Iris pigment epithelial cell (primary cell): Measurements from ENCODE around the gene KSR2.
"Not testable (repeated sequence)": the region's sequence is repeated elsewhere in the genome, so short reads cannot be mapped to it uniquely, and the experiment has no call there.

Source experiments
- DNase-seq: peaks from one replicate; pipeline ENCODE4 v3.0.0-alpha.2; 2011; ENCODE audit warnings: low read depth

KSR2 gene

DNA sequence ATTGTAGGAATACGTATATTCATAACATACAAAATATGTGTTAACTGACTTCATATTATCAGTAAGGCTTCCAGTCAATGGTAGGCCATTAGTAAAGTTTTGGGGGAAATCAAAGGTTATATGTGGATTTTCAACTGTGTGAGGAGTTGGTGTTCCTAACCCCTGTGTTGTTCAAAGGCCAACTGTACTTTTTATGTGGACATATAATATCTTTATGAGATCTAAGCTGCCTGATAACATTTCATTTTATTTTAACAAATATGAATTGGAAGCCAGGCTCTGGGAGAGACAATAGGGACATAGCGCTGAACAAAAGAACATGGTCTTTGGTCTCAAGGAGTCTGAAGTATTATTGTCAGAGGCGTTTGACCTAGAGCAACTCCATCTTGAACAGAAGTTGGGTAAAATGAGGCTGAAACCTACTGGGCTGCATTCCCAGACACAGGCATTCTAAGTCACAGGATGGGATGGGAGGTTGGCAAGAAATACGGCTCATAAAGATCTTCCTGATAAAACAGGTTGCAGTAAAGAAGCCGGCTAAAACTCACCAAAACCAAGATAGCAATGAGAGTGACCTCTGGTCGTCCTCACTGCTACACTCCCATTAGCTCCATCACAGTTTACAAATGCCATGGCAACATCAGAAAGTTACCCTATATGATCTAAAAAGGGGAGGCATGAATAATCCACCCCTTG, 147.2 kb downstream of the KSR2 start:
- no peak for DNase-seq

DNA sequence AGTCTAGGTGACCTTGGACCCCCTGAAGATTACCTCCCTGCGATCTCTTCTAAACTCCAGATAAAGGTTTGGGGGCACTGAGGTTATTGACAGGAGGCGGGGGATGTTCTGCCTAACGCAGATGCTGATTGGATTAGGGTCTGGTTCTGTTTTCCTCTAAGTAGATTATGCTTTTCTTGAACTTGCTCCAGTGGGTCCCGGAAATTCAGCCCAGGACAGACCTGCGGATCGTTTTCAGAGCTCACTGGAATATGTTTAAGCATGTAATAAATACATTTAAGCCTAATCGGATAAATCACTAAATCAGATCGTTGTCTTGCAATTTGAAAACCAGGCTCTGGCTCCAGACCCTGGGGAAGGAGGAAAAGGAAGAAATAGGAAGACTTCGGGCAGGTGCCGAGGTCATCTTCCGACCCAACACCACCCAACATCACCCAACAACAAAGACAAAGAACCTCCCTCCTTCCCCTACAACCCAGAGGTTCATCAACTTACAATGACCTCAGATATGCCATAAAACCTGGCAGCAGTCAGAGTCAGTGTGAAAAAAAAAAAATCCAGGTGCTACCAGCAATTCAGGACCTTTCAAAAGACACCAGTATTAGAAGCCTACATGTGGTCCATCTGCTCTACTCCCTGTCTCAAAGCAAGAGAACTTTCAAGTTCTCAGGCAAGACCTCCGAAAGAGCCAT, 148.4 kb downstream of the KSR2 start:
- DNase-seq = no peak

DNA sequence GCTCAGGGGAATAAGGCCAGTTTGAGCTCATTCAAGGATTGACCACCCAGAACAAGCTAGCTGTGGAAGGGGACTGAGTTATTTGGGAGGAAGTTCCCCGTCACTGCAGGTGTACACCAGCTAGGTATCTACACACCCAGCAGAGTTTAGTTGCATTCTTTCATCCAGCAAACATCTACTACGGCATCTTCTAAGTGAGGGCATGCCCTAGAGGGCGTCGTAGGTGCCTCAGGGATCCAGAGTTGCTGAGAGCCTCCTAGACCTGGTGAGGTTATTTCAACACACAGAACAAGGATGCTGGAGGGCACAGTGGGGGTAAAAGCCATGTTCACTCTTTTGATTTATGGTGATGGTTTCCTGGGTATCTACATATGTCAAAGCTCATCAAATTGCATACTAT, 149.6 kb downstream of the KSR2 start:
- no peak for DNase-seq

DNA sequence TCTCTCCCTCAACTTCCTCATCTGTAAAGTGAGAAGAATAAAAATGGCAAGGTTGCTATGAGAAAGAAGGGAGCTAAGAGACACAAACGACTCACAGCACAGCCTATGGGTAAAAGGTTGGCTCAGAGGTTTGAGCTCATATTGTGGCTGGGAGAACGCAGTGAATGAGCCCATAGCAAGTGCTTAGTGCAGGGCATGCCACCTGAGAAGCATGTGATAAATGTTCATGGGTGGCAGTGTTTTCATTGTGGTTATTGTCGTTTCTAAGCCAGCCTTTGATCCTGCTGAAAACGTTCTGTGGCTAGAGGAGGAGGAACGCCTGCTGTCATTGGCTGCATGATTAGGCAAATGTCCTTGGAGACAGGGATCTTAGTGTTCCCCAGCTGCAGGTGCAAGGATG, 150.4 kb downstream of the KSR2 start:
- no peak for DNase-seq

DNA sequence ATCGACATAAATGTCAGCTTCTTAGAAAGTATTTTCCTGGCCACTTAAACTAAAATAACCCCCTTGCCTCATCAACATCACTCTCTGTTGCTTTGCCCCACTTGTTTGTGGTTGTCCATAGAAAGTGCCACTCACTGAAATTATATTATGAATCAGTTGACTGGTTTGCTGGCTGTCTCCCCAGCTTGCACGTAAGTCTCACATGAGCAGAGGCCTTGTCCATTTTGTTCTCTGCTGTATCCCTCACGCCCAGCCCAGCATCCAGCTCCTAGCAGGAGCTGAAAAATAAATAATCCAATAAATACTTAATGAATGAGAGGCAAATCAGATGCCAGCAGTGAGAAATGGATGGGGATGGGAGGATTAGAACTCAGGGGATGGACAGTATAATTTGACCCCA, 159.3 kb downstream of the KSR2 start:
- no peak for DNase-seq

DNA sequence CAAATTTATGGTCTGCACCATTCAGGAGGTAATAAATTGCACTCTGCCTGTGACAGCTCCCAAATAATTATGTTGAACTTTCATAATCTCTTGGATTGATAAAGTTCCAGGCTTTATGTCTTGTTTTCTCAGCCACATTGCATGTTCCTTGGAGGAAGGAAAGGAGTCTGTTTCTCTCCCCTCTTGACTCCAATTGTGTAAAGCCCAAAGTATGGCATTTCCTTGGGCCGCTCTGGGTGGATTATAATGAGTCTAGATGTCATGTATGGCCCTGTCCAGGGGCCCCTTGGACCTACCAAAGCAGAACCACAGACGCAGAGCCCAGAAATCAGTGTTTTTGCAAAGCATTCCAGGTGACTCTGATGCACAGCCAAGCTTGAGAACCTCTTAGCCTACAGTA, 160.8 kb downstream of the KSR2 start:
- DNase-seq = no peak

DNA sequence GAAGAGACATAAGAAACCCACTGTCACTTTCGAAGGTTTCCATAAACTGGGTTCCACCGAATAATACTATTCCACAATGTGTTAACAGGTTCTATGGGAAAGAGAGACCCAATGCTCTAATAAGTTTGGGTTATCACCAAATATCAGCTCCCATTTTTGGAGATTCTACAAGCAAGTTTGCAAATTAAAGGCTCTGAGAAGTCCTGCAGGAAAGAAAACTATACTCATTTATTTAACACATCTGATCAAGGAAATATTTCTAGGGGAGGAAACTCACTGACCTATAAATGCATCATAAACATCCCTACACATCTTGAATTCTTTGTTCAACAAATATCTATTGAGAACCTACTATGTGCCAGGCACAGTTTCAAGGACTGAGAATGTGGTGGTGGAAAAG, 161.4 kb downstream of the KSR2 start:
- no peak for DNase-seq

DNA sequence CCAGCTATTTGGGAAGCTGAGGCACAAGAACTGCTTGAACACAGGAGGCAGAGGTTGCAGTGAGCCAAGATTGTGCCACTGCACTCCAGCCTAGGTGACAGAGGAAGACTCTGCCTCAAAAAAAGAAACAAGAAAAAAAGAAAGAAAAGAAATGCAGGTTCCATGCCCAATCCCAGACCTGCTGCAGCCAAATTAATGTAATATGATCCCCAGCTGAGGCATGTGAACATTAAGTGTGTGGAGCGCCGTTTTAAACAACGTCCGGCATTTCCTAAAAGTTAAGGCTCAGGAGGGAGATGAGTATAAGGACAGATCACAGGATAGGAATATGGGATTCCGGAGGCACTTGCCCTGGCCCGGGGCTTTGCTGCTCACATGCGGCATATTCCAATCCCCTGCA, 162.9 kb downstream of the KSR2 start:
- DNase-seq = no peak

DNA sequence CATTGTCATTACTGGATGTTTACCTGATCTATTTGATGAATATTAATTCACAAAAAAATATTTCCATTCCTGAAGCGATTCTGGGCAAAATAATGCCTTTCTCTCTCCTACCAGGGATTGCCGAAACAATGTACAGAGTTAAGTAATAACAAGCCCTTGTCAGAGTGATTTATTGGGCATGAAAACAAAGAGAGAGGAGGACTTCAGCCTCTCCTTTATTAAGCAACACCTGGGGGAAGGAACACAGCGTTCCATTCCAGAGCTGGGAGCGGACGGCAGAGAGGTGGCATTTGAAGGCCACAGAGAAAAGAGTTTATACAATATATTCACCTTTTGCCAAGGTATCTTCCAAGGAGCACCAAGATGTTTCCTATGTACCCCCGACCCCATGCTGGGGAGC, 165.8 kb downstream of the KSR2 start:
- DNase-seq = no peak

DNA sequence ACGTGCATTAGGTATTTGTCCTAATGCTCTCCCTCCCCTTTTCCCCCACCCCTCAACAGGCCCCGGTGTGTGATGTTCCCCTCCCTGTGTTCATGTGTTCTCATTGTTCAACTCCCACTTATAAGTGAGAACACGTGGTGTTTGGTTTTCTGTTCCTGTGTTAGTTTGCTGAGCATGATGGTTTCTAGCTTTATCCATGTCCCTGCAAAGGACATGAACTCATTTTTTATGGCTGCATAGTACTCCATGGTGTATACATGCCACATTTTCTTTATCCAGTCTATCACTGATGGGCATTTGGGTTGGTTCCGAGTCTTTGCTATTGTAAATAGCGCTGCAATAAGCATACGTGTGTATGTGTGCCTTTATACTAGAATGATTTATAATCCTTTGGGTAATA, 168.1 kb downstream of the KSR2 start:
- DNase-seq = not testable (repeated sequence)

DNA sequence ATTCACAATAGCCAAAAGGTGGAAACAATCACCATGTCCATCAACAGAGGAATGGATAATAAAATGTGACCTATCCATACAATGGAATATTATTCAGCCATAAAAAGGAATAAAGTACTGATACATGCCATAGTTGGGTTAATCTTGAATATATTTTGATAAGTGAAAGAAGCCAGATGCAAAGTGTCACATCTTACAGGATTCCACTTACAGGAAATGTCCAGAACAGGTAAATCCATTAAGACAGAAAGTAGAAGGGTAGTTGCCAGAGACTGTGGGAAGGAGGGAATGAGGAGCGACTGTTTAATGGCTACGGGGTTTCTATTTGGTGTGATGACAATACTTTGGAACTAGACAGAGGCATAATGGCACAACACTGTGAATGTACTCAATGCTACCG, 171.6 kb downstream of the KSR2 start:
- no peak for DNase-seq

DNA sequence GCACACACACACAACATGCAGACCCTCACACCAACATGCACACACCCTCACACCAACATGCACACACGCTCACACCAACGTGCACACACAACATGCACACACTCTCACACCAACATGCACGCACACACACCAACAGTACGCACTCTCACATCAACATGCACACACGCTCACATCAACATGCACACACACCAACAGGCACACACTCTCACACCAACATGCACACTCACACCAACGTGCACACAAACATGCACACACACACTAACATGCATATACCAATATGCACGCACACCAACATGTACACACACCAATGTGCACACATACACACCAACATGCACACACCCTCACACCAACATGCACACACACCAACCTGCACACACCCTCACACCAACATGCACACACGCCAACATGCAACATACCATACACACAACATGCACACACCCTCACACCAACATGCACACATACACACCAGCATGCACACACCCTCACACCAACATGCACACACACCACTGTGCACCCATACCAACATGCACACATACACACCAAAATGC, 175.8 kb downstream of the KSR2 start:
- DNase-seq = no peak

DNA sequence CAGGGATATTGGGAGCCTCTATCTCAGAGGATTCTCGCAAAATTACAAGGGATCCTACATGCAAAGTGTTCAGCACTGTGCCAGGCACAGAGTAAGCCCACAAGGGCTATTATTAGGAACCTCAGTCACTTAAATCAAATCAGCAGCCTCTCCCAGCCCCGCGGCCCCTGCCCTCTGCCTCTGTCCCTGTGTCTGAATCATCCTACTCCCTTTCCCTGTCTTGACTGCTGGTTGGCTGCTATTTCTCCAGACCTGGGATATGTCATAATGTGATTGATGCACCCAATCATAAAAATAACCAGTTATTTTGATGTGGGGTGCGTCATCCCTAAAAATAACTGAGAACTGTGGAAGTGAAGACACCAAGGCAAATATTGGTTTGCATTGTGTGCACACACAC, 176.3 kb downstream of the KSR2 start:
- no peak for DNase-seq

DNA sequence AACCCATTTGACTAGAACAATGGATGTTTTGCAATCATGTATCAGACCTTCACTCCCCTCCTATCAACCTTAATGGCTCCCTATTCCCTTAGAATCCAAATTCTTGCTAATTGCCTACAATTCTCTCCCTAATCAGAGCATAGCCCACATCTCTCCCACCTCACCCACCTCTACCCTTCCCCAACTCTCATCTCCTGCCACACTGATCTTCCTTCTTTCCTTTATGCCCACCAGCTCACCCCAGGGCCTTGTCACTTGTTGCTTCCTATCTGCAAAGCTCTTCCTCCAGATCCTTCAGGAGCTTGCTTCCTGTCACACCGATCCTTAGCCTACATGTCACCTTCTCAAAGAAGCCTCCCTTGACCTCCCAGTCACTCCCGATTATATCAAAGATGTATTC, 177.8 kb downstream of the KSR2 start:
- DNase-seq = no peak

DNA sequence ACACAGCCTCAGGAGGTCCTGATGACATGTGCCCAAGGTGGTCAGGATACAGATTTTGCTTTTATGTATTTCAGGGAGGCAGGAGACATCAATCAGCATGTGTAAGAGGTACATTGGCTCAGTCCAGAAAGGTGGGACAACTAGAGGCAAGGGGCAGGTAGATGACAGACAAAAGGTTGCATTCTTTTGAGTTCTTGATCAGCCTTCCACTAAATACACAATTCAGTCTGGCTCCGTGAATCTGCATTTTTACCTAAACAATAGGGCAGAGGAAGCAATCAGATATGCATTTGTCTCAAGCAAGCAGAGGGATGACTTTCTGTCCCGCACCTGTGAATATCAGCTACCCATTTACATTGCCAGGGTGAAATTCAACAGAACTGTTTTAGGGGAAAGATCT, 178.6 kb downstream of the KSR2 start:
- DNase-seq = no peak

DNA sequence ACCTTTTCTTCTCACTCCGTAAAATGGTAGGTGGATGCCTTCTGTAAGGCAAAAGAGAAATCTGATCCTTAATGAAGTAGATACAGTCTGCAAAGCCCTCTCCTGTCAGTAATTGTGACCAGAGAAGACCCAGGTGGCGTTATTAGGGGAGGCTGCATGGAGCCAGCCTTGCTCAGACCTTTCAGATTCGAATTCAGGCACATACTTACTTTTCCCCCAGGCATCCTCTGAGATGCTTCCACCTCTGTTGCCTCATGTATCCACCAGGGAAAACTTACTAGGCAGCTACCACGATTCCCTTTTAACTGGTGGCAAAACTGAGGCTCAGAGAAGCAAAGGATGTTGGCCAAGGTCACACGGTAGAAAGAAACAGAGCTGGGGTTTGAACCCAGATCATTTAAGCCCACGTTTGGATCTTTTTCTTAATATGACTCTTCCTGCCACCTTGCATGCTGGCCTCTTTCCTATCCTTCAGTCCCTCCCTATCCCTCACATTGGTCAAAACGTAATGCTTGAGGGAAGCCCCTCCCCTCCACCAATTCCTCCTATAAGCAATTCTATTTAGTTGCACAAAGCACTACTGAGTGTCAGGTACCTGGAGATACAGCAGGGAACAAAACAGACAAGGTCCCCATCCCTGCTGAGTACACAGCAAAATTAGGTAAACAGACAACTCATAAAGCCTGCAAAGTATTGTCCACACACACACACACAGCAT, 179.4 kb downstream of the KSR2 start:
- DNase-seq = no peak

DNA sequence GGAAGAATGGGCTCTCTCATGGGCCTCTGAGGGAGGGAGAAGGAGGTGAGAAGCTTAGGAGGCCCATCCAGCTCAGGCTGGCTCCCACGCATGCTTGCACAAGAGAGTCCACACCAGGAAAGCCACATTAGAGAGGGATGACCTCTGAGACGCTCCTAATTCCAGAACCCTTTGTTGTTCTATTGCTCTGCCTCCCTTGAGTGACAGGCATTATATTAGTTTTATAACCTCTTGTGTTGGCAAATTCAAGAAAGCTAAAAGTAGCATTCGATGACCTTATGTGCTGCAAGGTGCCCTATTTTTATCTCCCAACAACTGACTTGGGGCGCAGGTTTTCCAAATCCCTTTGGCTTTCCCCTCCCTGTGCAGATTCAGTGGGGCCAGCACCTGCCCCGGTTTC, 190.1 kb downstream of the KSR2 start:
- no peak for DNase-seq

DNA sequence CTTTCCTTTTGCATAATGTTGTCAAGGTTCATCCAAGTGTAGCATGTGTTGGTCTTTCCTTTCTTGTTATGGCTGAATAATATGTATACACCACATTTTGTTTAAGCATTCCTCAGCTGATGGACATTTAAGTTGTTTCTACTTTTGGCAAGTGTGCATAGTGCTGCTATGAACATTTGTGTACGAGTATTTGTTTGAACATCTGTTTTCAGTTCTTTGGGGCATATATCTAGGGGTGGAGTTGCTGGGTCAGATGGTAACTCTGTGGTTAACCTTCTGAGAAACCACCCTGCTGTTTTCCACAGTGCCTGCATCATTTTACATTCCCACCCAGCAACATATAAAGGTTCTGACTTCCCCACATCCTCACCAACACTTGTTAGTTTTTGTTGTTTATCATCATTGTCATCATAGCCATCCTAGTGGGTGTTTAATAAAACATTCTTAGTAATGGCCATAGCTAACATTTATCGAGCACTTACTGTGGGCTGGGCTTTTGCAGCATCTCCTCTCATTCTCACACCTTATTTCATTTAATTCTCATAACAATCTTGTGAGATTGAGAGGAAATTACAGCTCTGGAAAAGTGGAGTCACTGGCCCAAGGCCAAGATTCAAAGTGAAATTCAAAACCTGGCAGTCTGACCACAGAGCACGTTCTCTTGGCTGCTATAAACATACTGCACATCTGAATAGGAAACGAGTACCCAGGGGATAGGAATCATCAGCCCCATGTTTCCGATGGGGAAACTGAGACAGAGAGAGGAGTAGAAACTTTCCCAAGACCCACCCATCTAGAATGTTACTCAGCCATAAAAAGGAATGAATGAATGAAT, 193.6 kb downstream of the KSR2 start:
- DNase-seq = no peak

DNA sequence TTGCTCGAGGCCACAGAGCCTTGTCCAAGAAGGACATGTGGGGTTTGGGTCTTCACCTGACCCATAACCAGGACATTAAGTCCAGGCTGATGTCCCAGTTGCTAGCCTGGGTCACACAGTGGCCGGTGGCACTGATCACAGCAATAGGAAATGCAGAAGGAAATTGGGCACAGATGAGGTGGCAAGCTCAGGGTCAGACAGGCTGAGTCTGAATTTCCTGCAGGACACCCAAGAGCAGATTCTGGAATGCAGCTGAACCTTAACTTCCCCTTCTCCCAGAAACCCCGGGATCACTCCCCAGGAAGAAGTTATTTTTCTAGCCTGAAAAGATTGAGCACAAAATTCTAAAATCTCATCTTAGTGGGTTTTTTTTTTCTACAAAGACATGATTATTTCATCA, 199.9 kb downstream of the KSR2 start:
- DNase-seq = no peak

DNA sequence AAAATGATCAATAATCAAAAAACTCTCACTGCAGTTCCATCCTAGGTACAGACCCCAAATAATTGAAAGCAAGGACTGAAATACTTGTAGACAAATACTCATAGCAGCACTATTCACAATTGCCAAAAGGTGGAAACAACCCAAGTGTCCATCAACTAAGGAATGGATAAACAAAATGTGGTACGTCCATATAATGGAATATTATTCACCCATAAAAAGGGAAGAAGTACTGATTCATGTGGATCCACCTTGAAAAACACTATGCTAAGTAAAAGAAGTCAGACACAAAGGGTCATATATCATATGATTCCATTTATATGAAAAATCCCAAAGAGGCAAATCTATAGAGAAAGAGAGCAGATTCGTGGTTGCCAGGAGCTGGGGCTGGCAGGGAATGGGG, 202.8 kb downstream of the KSR2 start:
- no peak for DNase-seq

DNA sequence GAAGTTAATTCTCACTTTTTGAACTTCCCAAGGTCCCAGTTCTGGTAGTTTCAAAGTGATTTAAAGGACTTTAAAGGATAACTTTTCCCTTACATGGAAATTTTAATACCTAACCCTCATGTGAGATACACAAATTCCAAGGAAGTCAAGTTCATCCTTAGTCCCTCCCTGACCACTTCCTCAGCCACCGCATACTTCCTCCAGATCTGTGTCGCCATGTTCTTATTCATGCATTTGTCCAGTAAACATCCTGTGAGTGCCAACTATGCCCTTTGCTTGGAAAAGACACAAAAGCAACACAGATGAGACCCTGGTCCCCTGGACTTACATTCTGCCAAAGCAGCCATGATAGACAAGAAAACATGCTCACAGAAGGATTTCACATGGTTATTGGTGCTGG, 206.6 kb downstream of the KSR2 start:
- no peak for DNase-seq

DNA sequence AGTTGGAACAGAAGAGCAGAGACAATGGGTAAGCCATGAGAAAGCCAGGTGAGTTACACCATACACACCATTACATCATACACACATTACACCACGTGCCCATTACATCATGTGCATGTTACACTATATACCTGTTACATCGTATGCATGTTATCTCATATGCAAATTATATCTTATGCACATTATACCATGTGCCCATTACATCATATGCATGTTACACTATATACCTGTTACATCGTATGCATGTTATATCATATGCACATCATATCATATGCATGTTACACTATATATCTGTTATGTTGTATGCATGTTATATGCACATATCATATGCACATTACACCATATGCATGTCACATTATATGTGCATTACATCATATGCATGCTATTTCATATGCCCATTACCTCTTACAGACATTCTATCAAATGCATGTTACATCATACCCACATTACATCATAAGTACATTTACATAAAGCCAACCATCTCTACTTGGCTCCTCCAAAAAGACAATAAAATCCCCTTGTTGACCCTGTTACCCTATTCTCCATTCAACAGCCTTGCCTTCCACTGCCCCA, 207.2 kb downstream of the KSR2 start:
- no peak for DNase-seq
